Medulla oblongata (tissue), 1 donor: ENCODE data around the gene MLST8.
"Not testable (repeated sequence)": the region's sequence is repeated elsewhere in the genome, so short reads cannot be mapped to it uniquely, and the experiment has no call there.

Source experiments
- DNase-seq: peaks from one replicate; pipeline ENCODE4 v3.0.0-alpha.2; 2015; ENCODE audit errors: extremely low spot score

The MLST8 gene

DNA sequence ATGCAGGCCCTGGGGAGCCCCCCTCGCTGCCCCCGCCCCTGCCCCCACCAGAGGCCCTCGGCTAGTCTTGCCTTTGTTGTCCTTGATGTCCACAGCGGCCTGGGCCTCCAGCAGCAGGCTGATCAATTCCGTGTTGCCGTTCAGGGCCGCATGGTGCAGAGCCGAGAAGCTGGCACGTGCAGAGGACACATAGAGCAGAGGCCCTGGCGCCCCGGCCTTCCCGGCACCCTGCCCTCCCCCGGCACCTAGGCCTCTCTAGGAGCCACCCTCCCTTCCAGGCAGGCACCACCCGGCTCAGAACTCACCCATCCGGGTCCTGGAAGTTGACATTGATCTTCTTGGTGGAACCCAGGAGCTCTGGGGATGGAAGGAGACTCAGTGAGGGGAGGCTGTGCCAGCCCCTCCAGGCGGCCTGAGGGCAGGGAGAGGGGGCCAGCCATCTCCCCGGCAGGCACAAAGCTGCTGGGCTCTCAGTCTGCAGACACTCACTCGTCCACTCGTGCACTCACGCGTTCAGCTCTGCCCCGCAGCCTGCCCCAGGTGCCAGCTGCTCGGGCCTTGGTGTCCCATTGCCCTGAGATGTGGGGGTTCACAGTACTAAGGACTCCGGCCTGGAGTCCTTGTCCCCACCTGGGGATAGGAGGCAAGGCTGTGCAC, 15.1 kb upstream of the MLST8 start:
- DNase-seq, result no peak

DNA sequence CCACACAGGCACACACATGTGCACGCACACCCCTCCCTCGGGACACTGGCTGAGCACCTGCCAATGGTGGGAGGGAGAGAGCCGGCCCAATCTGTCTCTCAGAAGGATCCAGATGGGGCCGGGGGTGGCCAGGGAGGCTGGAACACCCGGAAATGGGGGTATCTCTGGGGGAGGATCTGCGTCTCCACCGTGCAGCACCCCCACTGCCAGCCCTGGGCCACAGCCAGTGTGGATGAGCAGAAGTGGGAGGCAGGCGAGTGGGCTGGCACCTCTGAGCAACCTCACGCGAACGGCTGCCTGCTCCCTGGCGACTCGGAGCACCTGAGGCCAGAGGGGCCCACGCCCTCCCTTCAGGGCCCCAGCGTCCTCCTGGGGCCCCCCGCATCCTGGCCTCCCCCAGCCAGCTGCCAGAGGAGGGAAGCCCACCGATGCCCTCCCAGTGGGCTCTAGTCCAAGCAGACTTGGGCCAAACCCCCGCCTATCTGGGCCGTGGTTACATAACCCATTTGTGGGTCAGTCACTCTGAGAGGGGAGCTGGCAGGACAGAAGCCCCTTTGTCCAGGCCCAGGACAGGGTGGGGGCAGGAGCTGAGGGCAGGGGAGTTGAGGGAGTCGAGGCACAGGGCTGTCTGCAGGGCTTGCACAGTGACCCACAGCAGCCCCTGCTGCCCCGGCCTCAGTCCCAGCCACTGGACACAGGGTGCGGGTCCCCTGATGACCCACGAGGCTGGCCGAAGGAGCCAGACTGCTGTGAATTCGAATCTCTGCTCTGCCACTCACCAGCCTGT, 14.4 kb upstream of the MLST8 start:
- peak; percentile 48 for DNase-seq

DNA sequence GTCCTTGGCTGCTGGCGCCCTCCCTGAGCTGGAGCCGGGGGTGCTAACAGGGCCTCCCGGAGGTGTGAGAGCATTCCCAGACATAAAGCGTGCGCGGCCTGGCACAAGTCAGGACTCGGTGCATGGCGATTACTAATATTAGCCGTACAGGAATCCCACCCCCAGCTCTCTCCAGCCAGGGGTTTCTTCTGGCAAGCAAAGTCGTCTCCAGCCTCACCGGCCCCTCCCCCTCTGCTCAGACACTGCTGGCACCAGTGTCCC, 13.9 kb upstream of the MLST8 start:
- DNase-seq, result no peak

DNA sequence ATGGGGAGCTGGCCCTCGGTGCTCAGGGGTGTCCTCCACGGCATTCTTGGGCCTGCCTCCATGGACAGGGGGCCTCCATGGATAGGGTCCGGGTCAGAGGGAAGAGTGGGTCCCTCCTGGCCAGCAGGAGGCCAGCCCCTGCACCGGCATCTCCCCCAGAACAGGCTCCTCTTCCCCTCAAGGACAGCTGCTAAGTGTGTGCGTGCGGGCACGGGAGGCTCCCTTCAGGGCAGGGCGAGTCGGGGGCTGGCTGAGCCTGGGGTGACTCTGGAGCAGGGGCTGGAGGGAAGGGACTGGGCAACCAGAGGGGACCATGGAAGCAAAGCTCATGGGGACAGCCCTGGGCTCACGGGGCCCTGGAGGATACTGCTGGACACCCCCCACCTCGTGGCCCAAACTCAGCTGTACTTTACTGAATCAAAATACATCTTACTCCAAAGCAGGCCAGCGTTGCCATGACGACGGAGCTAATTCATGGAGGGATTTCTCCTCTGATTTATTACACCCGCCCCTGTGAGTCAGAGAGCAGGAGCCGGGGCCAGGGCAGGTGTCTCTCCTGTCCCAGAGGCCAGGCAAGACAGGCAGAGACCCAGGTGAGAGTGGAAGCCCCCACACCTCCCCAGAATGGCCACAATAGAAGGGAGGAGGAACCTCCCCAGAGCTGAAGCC, 11.0 kb upstream of the MLST8 start:
- DNase-seq, result no peak

DNA sequence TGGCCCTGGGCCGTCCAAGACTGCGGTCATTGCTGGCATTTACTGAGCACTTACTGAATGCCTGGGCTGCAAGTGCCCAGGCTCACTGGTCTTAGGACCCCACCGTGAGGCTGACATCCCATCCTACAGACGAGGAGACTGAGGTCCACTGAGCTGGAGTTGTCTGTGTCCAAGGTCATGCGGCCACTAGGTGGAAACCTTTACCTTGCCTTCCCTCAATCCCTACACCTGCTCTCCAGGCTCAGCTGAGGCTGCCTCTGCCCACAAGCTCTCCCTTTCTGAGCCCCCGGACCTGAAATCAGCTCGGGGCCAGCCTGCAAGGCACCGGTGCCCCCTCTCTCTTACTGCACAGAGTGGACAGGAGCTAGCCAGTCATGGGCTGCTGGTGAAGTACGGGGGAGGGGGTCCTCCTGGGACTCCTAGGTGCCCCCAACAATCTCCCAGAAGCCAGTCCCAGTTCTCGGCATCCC, 10.4 kb upstream of the MLST8 start:
- no peak for DNase-seq

DNA sequence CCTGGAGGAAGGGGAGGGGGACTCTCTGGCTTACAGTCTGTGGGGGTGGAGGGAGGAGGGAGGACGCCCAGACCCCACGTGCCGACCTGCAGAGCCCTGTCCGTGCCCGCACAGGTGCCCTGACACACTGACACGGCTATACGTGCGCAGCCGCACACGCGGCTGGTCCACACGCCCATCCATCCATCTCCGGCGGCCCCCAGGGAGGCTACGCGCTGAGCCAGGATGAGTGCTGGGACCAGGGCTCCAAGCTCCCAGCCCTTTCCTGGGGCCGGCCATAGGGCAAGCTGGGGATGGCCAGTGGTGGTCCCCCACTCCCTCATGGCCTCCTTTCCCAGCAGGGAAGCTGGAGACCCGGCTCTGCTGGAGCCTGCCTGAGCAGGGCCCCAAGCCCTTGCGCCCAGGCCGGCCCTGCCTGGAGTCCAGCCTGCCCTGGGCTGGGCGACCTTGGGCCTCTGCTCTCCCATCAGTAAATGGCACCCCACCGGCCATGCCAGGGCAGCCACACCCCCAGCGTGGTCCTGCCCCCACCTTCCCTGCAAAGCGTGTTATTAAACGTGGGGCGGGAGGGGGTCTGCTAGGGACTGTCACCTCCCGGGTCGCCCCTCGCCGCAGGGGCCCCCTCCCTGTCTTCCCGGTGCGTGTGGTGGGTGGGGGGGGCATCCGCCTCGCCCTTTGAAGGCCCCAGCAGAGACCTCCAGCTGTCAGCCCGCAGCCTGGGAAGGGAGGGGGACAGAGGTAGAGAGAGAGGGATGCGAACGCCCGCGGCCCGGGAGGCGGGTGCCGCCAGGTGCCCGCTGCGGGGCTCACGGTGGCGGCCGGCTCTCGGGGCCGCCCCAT, 9.7 kb upstream of the MLST8 start:
- DNase-seq, result no peak

DNA sequence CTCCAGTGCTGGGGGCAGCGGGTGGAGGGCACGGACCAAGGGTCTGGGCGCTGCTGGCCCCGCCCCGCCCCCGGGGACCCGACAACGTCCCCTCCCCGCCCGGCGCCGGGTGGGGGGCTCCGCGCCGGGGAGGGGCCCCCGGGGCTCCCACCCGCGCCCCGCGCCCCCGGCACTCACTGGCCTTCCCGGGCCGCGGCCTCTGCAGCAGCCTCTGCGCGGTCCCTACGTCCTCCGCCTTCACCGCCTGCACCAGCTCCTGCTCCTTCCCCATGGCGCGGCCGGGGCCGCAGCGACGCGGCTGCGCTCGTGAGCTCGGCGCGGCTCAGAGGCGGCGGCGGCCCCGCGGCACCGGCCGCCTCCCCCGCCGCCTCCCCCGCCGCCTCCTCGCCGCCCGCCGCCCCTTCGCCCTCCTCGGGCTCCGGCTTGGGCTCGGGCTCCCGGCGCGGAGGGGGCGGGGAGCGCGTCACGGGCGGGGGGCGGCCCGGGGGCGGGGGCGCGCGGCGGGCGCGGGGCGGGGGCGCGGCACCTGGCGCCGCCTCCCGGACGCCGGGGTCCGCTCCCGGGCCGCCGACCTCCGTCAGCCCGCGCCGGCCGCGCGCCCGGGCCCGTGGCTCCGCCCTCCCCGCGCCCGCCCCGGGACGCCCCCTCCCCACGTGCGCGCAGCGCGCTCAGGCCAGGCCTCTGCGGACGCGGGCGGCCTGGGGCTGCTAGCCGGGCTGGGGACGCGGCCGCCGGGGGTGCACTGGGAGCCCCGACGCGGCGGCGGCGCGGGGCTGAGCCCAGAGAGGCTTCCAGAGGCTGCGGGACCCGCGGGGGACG, 8.9 kb upstream of the MLST8 start, which contains the start of gene CASKIN1:
TSS of gene CASKIN1 (minus strand) at position 444 of the 819 bp plus-strand sequence. CDS start at position 271, 173 bp downstream.
- DNase-seq, result no peak

DNA sequence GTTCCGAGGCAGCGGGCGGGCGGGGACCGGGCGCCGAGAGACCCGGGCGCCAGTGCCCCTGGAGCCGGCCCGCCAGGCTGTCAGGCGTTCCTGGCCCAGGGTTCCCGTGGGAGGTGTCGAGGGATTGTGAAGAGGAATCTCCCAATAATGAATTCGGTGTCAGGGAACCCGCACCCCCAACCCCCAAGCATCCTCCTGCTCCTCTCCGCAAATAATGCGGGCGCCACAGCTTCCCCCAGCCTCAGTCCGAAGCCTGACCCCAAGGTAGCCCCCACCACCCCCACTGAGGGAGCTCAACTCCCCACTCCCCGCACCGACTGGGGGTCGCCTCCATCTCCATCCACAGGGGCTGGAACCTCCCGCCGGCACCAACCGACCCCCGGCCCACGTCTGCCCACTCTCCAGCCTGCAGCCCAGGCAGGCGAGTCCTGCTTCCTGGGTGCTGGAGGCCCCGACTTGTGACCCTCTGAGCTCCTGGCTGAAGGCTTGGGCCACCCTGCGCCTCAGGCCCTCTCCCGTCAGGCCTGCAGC, 8.2 kb upstream of the MLST8 start:
- no peak for DNase-seq

DNA sequence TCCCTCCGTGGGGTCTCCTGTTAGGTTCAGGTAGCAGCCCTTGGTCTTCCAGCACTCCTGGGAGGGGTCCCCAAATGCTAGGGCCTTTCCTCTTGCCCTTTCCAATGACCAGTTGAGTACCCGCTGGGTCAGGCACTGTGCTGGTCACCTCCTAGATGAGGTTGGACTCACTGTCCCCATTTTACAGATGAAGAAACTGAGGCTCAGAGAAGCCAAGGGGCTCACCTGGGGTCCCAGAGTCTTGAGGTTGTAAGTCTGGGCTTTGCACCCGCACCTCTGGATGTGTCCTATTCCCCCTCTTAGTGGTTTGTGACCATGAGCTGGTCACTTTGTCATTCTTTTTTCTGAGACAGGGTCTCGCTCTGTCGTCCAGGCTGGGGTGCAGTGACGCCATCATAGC, 7.5 kb upstream of the MLST8 start:
- DNase-seq, result no peak

DNA sequence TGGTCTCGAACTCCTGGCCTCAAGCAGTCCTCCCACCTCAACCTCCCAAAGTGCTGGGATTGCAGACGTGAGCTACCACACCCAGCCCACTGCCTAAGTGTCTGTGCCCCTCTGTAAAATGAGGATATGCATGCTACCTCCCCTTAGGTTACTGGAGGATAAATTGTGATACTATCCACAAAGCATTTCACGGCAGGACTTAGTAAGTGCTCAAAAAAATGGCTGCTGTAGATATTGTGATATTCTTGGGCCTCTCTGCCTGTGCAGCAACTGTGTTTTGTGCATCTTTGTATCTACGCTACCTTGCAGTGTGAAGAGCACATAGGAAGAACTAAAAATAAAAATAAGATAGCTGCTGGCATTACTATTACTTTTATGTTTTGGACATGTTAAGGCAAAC, 7.0 kb upstream of the MLST8 start:
- no peak for DNase-seq

DNA sequence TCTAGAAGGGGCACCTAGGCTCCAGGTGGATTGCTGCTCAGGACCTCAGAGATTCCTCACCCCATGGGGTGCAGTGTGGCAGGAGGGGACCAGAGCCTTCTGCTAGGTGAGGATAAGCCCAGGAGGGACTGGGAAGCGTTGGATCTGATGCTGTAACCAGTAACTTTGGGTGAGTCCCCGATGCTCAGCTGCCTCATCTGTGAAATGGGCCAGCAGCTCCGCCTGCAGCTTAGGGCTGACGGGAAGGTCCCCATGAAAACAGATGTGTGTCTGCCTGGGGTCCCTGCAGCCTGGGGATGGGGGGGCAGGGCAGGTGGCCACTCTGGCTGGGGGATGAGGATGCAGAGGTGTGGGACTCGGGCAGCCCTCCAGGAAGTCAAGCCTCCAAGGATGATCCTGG, 6.2 kb upstream of the MLST8 start:
- no peak for DNase-seq

DNA sequence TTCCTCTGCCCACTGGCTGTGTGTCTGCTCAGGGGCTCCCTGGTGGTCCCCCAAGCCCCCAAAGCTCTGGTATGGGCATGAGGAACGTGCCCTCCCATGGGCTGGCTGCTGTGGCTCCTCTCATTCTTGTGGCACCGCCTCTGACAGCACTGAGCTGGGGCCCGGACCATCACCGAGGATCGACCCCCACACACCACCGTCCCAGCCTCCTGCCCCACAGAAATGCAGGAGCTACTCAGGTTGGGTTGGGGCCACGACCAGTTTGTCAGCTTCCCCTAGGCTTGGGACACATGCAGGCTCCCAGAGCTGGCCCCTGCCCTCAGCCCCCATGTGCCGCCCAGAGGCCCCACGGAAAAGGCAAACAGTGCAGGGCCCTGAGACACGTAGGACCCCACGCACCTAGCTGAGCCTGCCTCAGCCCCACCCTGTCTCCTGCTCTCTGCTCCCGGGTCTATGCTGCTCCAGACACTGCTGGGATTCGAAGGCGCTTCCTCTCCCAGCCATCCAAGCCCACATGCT, 5.6 kb upstream of the MLST8 start:
- DNase-seq, result no peak

DNA sequence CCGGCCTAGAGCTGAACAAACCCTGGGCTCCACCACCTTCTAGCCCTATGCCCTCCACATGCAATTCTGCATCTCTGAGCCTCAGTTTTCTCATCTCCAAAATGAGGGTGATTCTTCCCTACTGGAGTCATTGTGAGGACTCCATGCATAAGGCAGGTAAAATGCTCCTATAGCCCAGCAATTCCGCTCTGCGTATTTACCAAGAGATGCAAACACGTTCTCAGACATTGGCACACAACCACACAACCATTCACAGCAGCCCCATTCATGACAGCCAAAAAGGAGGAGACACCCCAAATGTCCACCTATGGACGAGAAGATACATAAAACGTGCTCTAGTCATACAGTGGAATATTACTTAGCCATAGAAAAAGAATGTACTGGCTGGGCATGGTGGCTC, 4.9 kb upstream of the MLST8 start:
- no peak for DNase-seq

DNA sequence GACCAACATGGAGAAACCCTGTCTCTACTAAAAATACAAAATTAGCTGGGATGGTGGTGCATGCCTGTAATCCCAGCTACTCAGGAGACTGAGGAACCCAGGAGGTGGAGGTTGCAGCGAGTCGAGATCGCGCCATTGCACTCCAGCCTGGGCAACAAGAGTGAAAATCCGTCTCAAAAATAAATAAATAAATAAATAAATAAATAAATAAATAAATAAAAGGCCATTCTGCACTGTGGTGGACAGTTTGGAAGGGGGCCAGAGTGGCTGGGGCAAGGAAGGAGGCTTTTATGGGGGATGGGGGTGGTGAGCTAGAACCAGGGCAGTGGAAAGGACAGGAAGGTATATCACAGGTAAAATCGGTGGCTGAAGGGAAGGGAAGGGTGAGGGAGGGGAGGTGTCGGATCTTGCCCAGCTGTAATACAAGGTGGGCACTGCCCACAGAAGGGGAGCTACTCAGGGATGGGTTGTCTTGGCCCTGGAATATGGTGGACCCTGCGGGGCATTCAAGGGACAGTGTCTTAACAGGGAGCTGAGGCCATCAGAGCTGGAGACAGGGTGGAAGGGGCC, 2.0 kb upstream of the MLST8 start:
- not testable (repeated sequence) for DNase-seq

DNA sequence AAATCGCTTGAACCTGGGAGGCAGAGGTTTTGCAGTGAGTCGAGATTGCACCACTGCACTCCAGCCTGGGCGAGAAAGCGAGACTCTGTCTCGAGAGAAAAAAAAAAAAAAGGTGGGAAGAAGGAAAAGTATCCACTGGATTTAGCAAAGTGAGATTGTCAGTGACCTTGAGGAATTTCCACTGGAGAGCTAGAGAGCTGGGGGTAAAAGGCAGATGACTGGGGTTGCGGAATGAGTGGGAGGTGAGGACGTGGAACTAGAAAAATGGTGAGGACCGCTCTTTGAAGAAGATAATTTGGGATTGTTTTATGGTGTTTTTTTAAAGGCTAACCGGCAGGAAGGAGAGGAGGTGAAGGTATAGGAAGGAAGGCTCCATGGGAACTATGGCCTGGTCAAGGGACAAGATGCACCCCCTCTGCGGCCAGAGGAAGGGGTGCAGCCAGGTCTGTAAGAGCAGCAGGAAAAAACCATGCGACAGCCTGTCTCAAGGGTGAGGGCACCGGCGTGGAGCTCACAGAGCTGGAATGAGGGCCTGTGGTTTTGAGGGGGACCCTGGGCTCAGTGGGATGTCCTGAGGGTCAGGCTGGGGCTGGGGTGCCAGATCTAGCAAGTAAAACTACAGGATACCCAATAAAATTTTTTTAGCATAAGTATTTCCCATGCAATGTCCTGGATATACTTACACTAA, 694 bp upstream of the MLST8 start:
- DNase-seq, result no peak

DNA sequence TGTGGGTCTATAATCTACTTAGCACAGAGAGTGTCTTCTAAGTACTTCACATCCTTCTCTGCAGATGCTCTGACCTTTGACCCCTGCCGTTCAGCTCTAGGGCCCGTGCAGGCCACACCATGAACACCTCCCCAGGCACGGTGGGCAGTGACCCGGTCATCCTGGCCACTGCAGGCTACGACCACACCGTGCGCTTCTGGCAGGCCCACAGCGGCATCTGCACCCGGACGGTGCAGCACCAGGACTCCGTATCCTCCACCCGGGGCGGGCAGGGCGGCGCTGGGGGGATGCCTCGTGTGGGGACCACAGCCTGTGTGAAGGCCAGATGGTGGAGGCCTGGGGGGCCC, 686 bp downstream of the MLST8 start:
- no peak for DNase-seq

DNA sequence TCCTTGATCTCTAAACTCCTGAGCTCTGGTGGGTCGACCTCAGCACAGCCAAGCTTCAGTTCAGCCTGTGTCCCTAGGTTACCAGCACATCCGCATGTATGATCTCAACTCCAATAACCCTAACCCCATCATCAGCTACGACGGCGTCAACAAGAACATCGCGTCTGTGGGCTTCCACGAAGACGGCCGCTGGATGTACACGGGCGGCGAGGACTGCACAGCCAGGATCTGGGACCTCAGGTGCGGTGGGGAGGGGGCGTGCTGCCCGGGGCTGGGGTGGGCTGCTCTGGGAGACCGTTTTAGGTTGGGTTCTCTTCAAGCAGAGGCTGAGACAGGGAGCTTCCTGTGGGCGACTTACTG, 1.1 kb downstream of the MLST8 start:
- DNase-seq, result no peak

DNA sequence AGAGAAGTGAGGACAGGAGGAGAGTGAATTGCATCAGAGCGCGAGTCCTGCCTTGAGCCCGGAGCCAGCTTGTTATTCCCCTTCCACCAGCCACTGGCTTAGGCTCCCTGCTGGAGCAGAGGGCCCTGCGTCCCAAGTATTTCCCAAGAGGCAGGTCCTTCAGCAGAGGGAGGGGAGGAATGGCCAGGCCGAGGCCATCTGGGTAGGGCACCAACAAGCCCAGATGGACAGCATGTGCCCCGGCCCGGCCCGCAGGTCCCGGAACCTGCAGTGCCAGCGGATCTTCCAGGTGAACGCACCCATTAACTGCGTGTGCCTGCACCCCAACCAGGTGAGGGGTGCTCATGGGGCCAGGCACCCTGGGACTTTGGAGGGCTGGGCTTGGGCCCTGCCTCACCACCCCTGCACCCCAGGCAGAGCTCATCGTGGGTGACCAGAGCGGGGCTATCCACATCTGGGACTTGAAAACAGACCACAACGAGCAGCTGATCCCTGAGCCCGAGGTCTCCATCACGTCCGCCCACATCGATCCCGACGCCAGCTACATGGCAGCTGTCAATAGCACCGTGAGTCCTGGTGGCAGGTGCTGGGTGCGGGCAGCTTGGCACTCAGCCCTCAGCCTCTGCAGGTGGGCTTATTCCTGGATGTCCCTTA, 1.7 kb downstream of the MLST8 start:
- DNase-seq, result no peak

DNA sequence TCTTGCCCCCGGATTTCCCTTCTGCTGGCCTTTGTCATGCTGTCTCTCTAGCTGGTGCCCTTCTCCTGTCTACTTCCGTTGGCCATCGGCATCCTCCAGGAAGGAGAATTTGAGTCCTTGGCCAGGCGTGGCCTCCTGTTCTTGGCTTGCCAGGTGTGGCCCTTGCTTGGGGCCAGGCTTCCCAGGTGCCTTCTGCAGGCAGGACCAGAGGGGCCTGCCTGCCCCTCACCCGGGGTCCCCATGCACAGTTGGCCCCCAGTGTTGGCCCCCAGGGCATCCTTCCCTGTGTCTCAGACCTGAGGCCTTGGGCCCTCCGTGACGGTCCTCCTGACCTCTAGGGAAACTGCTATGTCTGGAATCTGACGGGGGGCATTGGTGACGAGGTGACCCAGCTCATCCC, 2.6 kb downstream of the MLST8 start:
- DNase-seq, result no peak

DNA sequence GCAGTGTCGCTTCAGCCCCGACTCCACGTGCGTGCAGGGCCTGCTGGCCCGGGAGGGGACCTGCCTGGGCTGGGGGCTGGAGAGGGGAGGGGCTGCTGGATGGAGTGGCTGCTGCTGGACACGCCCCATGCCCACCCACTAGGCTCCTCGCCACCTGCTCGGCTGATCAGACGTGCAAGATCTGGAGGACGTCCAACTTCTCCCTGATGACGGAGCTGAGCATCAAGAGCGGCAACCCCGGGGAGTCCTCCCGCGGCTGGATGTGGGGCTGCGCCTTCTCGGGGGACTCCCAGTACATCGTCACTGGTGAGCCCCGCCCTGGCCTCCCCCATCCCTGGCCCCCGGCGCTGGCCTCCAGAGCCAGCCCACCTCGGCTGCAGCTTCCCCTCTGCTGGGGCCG, 3.1 kb downstream of the MLST8 start:
- DNase-seq, result no peak
